GM13976 (cell line): ENCODE data around the gene CLEC16A.

Experiments used
- DNase-seq: peaks from one replicate; pipeline ENCODE4 v3.0.0; 2012; ENCODE audit warnings: low spot score
- CTCF ChIP-seq: IDR thresholded peaks from 2 replicates; pipeline ENCODE4 v1.5.1; 2012; ENCODE audit warnings: borderline replicate concordance, mild to moderate bottlenecking; ENCODE audit not compliant: insufficient read depth; ENCODE audit errors: extremely low read depth, missing control alignments, control extremely low read depth
- in situ Hi-C: fragments of 300-500 bp; cut with MboI; formaldehyde crosslinking; loops from one replicate; pipeline ENCODE4 v1.12.0; 2022; ENCODE audit warnings: low sequenced_read_pairs, mixed read lengths, inconsistent platforms; ENCODE audit not compliant: unreplicated experiment

Gene CLEC16A

GRCh38 chr16:11080327-11080967 is 136.1 kb downstream of the CLEC16A start:
- TF ChIP-seq CTCF = no peak
- no peak for DNase-seq
- in situ Hi-C loops = no loop called here

- no peak for DNase-seq
- TF ChIP-seq CTCF = no peak
- in situ Hi-C loops = no loop called here
Measured at GRCh38 chr16:11080999-11081630, 136.8 kb downstream of the CLEC16A start.

- no peak for DNase-seq
- no peak for TF ChIP-seq CTCF
- in situ Hi-C loops = no loop called here
Measured at GRCh38 chr16:11082108-11082859, 137.9 kb downstream of the CLEC16A start.

GRCh38 chr16:11082860-11083388 is 138.6 kb downstream of the CLEC16A start:
- TF ChIP-seq CTCF = no peak
- DNase-seq = no peak
- in situ Hi-C loops = no loop called here

GRCh38 chr16:11084484-11084875 is 140.1 kb downstream of the CLEC16A start:
- no peak for TF ChIP-seq CTCF
- in situ Hi-C loops = no loop called here
- DNase-seq = no peak

GRCh38 chr16:11084876-11085485 is 140.6 kb downstream of the CLEC16A start:
- in situ Hi-C loops = no loop called here
- no peak for DNase-seq
- no peak for TF ChIP-seq CTCF
